SIG-M5 (cell line): ENCODE measurements around the gene CAPZB.

Experiments used
- DNase-seq: peaks from one replicate; lab custom pipeline; 2025; lab: John Stamatoyannopoulos, UW

CAPZB gene

DNA sequence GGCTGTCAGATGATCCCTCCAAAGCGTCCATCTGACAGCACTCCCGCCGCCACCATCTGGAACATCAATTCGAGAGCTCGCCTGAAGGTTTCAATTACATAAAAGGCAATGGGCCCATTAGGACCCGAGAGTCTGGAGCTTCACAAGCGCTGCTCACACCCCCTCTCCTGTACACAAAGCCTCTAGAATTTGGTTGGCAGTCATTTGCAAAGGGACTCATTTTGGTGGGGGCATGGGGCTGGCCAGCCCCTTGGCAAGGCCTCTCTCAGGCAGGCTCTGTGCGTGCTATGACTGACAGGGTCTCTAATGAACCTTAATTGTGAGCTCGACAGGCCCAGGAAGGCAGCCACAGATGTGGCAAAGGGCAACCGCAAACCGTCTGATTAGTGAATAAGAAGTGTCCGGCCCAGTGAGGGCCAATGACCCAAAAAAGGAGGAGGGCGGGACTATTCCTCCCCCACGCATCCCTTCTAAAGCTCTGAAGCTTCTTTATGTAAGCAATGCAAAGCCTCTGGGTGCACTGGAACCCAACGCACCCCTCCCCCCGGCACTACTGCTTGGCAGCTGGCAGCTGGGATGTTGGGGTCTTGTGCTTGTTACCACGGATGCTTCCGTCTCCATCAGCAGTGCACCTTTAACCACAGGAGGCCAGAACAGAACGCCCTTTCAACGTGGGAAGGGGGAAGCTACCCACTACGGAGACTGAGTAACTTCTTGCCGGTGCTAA lies 79.4 kb downstream of the CAPZB start:
- no peak for DNase-seq

DNA sequence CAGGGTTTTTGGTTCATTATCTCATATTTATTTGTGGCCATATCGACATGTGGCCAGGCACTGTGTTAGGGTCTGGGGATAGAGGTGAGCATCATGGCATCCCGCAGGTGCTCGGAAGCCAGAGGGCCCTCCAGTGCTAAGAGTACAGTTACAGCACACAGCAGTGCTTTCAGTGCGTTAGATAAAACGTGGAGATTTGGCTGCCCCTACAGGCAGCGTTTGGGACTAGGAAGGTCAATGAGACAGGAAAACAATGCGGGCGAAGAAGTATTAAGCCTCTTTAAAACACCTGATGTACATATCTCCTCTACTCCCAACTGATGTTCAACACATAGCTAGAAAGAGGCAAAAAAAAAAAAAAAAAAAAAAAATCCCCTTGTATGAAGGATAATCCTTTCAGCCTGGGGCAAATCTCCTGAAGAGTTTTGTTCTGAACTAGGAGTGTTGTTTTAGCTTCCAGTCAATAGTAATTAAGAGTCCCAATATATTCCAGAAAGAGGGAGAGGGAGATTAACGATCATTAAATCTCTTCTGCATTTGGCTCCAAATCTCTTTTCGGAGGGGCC lies 80.1 kb downstream of the CAPZB start:
- no peak for DNase-seq

DNA sequence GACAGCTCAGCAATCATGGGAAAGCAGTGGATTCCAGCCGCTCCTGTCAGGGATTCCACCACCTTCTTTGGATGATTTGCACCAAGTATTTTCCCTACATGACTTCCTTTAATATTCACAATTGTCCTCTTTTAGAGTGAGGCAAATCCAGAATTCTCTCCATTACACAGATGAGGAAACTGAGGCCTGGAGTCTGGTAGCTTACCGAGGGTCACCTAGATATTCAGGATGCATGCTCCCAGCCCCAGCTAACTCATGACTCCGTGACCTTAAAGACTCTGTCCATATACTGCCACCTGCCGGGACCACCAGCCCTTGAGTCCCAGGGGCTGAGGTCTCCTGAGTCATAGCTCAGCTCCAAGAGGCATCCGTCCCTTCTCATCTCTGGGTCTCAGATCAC lies 80.6 kb downstream of the CAPZB start:
- DNase-seq = no peak

DNA sequence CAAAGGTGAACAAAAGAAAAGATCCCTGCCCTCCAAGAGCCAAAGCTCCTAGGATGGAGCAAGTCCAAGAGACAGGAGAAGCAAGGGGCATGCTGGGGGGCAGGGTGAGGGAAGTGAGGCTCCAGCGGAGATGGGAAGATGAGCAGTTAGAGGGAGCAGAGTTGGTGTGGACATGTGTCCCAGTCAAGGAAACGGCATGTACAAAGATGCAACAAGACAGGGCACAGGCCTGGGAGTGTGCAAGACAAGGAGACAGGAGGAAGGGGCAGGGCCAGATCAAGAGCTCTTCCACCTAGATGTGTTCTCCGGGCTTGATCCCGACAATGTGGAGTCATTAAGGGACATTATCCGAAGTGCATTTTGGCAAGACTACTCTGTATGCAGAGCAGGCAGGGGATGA lies 82.1 kb downstream of the CAPZB start:
- no peak for DNase-seq

DNA sequence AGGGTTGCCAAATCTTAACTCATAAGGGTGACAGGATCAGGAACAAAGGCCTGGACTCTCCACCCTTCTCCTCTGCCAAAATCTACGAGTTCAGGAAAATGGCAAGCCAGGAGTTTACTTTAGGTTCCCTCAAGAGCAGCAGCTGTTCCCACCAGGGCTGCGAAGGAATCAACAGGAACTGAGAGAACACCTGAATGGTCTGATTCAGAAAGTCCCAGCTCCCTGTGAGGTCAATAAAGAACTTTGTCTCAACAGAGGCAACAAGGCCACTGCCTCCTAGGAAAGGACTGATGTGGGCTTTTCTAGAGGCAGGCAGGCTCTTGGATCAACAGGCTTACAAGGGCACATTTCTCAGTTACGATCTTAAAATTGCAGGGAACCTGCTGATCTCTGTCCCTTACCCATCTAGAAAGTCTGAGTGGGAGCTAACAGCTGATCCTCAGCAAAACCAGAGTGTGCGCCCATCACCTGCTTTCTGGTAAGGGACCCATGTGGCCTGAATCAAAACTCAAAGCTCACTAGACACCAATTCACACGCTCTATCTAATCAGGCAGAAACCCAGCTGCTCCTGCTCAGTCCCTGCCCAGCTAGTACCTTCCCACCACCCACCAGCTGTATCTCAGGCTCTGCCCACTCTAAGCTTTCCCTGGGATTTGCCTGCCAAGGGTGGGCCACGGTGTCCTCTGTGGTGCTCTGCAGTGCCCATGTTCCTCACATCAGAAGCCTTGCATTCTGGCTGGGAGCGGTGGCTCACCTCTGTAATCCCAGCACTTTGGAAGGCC lies 83.1 kb downstream of the CAPZB start:
- DNase-seq = no peak

DNA sequence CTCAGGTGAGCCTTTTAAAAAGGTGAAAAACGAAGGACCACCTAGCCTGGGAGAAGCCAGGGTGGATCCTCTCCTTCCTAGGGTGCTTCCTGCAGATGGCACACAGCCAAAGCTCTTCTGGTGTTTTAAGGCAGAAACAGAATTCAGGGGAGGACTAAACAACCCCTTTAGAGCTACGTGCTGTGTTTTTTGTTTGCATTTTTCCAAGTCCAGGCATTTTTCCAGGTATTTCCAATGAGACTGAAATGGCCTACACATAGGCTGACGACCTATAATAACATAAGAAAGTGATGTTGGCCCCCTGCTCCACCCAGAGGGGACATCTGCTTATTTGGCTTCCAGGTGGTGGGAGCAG lies 83.8 kb downstream of the CAPZB start:
- no peak for DNase-seq

DNA sequence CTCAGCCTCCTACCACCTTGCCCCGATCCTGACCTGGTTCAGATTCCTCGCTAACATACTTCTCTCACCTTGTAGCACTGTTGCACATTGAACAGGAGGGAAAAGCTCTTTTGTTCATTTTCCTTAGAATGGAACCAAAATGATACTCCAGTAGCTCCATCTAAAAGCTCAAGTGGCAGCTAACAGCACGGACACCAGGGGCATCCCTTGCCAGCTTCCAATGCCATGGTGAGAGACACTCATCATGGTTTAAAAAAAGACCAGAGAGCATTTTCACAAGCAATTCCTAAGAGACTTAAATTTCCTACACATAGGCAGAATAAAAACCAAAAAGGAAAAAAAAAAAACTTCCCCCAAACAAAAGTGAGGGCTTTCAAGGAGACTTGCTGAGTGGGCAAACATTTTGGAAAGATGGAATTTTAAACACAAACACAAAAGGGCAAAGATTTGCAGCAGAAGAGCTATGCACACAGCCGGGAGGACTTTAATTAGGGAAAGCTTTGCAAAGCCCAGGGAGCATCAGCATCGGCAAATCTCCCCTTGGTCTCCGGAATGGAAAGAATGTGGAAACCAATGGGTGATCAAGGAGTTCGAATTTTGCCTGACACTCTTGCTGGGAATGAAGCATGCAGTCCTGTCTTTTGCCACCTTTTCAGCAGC lies 84.3 kb downstream of the CAPZB start:
- DNase-seq = no peak

DNA sequence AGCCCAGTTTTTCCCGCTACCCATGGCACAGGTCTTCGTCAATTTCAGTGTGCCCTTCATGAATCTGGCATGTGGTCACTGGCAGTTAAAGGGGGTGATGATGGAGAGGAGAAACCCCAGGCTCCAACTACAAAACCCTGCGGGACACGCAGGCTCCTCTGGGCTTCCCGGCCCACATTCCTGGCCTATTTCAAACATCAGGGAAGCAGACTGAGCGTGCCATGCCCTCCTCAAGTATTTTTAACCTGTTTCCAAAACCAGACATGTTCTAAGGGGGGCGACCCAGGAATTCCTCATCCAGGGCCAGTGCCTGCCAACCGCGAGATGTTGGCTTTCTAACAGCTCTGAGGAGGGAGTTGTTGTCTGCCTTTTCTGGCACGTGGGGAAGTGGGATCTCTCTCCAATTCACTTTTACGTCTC lies 85.1 kb downstream of the CAPZB start:
- no peak for DNase-seq

DNA sequence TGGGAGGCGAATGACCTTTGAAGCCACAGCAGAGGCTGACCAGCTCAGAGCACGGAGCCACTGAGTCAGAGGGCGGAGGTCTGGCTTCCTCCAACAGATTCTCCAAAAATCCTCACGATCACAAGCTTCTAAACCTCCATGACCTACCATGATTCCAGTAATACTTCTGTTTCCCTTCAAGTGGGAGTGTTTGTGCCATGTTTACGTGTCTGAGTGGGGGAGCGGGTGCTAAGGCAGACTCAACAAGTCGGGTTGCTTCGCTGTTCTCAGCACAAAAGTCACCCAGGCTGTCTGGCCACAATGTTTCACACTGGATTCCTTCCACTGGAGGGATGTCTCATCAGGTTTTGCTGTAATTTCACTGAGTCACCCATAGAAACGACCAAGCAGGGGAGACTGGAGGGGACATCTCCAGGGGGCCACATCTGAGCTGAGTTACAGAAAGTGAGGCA lies 87.0 kb downstream of the CAPZB start:
- no peak for DNase-seq

DNA sequence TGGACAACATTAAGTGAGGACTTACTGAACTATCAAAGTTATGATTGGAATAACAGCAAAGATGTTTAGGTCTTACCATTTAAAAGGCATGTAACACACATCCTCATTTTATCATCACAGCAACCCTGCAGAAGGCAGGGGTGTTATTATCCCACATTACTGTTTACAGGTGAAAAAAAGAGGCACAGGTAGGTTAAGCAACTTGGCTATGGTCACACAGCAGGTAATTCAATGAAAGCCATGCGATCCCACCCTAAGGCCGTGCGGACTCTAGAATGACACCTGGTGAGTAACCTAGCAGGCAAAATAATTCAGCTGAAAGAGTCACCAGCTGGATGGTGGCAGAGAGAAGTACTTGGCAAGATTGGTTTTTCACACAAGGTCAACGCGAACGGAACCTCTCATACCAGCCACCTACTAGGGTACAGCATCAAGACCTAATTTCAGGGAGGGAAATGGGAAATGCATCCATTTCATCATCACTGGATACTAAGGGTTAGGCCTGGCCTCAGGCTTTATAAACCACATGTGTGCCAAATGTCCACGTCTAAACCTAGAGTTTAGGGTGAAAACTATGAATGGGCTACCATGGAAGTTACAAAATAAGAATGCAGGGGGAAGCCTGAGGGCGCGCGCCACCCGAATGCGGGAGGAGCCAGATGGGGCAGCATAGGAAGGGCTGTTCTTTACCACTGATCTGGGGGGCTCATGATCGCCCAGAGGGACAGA lies 88.0 kb downstream of the CAPZB start:
- no peak for DNase-seq

DNA sequence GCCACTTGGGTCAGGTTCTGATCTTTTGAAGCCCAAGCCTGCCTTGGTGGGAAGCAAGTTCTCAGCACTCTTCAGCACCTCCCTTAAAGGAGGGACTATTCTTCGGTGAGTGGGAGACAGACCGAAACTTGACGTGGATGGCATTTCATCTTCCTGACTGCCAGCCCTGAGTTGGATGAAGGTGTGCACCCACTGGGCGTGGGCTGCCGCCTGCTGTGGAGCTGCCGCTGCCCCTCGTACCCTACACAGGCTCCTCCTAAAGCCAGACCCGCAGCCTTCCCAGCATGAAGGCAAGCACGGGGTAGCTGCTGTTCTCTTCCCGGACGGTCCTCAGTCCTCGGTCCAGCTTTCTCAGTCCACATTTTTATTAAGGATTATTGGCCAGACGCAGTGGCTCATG lies 89.1 kb downstream of the CAPZB start:
- DNase-seq = no peak

DNA sequence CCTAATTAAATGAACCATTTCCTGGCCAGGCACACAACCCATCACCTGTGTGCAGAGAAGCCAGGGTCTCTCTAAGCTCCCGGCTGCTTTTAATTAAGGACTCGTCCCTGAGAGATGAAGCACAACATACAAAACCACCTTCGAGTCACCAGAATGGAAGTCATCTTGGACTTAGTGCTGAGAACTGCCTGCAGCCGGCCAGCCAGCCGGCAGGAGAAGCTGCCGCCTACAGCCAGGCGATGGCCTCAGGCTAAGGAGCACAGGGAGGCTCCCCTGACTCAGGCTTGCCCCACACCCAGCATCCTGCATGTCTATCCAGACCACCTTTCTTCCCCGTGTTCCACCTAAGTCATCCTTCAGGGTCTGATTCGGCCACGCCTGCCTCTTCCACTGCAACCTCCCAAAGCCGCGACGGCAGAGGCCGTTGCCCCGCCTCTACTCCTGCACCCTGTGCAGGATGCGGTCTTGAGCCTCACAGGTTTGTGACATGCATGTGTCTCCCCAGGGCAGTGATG lies 89.6 kb downstream of the CAPZB start:
- no peak for DNase-seq

DNA sequence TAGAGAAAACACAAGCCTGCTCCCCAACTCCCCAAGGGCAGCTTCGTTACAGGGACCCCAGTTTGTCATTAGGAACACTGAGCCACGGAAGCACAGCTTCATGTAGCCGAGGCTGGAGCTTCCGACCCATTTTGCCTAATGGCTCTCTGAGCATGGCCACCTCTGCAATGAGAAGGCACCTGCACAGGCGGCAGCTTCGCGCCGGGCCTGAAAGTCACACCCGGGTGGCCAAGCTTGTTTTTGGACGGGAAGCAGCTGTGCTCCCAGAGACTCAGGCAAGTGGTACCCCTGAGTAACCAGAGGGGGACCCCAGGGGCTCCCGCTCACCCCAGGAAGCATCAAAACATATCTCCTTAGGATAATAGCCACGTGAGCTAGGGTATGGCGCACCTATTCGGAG lies 92.3 kb downstream of the CAPZB start:
- DNase-seq = no peak

DNA sequence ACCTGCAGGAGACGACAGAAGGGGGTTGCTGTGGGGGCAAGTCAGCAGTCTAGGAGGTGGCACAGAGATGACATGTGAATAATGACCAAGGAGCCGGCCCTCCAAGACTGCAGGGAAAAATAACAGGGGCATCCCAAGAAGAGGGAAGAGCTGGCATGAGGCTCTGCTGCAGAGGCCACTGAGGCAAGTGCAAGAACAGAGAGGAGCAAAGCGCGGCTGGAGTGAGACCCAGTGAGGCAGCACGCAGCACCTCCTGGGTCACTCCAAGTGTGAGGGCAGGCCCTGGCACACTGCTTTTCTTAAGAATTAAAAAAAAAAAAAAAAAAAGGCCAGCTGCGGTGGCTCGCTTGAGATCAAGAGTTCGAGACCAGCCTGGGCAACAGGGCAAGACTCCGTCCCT lies 93.1 kb downstream of the CAPZB start:
- no peak for DNase-seq

DNA sequence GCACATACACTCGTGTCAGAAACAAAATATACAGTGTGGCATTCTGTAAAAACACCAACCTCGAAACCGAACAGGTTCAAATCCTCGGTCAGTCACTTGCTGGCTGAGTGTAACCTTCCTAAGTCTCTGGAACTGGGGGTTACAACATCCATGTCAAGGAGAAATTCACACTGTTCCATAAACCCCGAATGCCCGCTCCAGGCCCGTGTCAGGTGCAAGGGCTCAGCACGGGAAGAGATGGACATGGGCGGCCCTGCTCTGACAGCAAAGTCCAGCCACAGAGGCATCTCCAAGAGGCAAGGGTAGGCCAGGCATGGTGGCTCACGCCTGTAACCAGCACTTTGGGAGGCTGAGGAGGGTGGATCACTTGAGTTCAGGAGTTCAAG lies 93.8 kb downstream of the CAPZB start:
- DNase-seq = no peak

DNA sequence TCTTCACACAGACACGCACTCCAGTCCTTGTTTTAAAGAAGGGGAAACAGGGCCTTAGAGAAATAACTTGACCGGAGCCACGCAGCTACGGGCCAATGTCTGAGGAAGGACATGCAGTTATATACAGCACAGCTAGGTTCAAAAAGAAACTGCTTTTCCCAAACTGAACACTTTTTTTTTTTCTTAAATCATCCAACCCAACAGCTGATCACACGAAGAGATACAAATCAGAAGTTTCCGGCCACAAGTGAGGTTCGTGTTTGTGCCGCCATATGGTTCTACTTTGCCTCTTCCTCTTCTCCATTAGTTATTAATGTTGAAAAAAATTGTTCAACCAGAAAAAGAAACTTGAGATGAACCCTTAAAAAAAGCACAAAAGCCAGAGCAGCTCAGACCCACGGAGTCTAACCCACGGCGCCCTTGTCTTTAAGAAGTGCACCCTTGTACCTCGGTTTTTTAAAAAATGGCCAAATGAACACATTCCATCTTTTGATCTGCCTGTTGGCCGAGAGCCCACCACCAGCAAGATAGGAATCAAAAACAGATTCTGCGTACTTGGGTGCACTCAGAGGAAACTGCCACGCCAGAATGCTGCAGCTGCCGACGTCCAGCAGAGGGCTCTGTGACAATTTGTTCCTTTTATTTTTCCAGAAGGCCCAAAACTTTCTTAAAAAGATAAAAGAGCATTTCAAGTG lies 94.3 kb downstream of the CAPZB start:
- no peak for DNase-seq

DNA sequence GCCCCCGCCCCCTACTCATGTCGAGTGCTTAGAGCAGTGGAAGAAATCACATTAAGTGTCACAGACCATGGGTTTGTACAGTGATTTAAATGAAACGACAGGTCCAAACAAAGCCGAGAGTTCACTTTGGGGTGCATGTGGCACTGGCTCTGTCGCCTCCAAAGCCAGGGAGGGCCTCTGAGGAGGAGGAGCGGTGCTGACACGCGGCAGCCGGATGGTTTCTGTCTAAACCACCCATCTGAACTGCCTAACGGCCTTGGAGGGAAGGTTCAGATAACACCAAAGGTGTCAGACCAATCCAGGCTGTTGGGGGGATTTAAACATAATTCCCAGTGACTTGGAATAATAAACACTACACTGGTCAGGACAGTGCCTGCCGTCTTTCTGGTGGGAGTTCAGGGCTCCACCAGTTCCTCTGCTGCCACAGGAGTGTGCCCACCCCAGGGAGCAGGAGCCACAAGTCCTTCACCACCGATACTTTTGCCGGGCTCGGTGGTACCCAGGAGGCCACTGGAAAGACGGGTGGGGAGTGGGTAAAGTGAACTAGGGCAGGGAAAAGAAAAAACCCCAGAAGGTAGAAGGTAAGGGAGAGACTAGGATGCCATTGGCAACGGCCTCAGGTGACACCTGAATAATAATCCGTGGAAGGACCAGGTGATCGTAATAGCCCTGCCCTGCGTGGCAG lies 95.0 kb downstream of the CAPZB start:
- no peak for DNase-seq

DNA sequence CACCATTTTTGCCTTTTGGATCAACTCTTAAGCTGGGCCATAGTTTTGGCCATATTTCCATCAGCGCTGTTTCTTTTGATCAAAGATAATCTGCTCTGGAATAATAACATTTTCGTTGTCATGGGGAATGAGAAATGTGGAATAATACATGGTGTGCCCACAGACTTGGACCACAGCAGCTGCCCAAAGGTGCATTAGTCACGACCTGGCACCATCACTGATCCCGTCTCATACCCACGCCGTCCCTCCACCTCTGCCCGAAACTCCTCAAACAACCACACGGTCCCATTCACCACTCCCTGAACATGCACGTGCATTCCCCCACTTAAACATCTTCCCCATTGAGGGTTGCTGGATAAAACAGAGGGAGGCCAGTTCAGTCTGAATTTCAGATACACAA lies 96.4 kb downstream of the CAPZB start:
- DNase-seq = no peak

DNA sequence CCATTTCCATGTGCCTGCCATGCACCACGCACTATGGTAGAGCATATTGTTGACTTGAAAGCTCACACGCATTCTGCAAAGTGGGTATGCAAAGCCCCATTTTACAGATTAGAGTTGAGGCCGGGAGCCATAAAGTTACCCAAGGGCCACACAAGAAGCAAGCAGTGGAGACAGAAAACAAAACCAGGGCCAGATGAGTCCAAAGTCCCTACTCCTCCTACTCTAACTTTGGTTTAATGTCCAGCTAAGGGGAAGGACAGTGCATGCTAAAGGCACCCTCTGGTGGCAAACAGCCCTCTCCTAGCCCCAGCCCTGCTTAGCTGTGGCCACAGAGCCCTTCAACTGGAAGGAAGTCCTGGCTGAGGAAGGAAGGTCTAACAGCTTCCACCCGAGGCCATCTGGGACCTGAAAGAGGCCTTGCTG lies 98.3 kb downstream of the CAPZB start:
- DNase-seq = no peak

DNA sequence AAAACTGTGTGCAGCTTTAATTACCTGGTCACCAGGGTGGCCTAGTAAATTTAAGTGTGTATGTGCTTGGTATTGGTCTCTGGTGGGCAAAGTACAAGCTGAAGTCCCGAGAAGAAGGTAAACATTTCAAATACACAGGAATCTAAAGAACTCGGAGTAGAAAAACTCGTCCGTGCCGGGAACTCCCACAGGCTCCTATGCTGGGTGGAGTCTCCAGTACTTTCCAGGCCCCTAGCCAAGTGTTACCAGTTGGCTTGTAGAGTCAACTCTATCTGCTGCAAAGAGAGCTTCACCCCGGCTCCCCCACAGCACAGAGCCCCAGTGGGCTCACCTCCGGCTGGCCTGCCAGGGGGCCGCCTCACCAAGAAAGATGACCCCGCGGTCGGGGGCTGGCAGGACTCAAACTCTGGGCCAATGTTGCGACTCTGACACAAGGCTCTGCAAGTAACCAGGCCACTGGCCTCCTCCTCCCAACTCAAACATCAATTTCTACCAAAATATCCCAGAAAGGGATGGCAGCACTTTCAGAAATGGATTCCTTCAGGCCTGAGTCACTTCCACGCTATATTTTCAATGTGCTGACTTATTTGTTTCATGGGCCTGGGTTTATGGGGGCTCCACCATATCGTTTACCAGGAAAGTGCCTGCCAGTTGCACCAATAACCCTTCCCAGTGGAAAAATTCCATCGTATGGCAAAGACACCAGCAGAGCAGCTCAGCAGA lies 99.3 kb downstream of the CAPZB start:
- no peak for DNase-seq
